Measurements from ENCODE around the gene PGA5. TPM values are rescaled to one million over a fixed set of nuclear protein-coding genes. Genes with fewer than 3 reads are reported as not detected.

Gene PGA5
- total and polyA plus RNA-seq, 10 of the 15 experiments (the other 5 are each of a cell fraction or from before 2014, with no cell fraction given) = not detected

DNA sequence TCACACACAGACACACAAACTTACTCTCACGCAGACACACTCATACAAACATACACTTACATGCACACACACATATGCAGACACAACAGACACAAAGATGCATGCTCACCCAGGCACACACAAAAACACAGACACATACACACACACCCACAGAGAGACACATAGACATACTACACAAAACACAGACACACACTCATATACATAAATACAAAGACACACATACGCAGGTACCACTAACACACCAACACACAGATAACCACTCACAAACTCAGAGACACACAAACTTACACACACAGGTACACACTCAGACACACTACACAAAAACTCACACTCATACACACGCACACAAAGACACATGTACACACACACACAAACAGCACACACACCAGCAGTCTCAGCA lies 31.8 kb downstream of the PGA5 start (continued):
- TF ChIP-seq, protein P1, sequence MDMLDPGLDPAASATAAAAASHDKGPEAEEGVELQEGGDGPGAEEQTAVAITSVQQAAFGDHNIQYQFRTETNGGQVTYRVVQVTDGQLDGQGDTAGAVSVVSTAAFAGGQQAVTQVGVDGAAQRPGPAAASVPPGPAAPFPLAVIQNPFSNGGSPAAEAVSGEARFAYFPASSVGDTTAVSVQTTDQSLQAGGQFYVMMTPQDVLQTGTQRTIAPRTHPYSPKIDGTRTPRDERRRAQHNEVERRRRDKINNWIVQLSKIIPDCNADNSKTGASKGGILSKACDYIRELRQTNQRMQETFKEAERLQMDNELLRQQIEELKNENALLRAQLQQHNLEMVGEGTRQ (IDR thresholded peaks at IDR 0.05; ENCODE audit: borderline replicate concordance, low read depth, low read length) = no peak
- TF ChIP-seq NFYB (IDR thresholded peaks at IDR 0.05; ENCODE audit: insufficient read depth, low read depth, low read length) (no peak), ZNF384 (IDR thresholded peaks at IDR 0.05; ENCODE audit: borderline replicate concordance, low read depth, low read length) (no peak)

DNA sequence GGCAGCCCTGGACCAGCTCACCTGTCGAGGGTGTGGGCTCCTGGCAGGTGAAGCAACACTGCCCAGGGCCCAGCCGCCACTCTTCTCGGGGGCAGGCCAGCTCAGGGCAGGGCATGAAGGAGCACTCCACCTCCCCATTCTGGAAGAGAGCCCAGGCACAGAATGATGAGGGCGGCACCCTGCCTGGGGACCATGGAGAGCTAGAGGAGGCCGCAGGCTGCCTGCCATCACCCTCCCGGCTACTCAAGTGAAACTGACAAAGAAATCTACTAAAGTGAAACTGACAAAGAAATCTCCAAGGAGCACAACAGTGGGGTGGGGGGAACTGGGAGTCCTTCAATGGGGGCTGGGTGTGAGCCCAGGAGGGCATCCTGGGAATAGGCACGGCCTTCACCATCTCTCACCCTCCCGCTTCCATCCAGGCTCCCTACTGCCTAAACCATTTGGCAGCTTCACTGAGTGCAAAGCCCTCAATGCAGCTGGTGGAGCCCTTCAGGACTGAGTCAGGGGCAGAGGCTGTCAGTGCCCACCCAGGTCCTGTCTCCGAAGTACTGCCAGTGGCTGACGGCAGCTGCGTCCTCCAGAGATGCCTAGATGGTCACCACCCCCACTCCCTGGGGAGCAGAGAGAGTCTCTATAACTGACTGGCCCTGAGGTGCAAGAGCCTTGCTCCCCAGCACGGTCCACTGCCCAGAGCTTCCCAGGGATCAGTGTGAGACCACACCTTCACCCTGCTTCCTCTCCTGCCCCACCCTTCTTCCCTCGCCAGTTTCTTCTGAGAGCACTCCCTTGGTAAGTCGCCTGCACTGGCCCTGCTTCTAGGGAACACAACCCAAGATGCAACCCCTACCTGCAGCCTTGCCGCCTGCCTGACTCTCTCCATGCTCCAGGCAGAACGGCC lies 32.5 kb downstream of the PGA5 start:
- TF ChIP-seq NR2C2 (IDR thresholded peaks at IDR 0.05; ENCODE audit: borderline replicate concordance, control insufficient read depth, insufficient read length, low read depth) (no peak), ZNF207 (IDR thresholded peaks at IDR 0.05; ENCODE audit: borderline replicate concordance) (no peak), ZSCAN29 (IDR thresholded peaks at IDR 0.05) (no peak)
- TF ChIP-seq, protein P2, sequence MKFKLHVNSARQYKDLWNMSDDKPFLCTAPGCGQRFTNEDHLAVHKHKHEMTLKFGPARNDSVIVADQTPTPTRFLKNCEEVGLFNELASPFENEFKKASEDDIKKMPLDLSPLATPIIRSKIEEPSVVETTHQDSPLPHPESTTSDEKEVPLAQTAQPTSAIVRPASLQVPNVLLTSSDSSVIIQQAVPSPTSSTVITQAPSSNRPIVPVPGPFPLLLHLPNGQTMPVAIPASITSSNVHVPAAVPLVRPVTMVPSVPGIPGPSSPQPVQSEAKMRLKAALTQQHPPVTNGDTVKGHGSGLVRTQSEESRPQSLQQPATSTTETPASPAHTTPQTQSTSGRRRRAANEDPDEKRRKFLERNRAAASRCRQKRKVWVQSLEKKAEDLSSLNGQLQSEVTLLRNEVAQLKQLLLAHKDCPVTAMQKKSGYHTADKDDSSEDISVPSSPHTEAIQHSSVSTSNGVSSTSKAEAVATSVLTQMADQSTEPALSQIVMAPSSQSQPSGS (IDR thresholded peaks at IDR 0.05; ENCODE audit: low read length) = no peak
- in situ Hi-C loops (cut with MboI) = no loop called here
- H4K20me1 ChIP-seq (ENCODE audit: control insufficient read depth, insufficient read depth) = no peaks in the 10 kb centered on the region

More for the DNA sequence above, 32.5 kb downstream of the PGA5 start:
- no peak overlapping the region for H2AFZ ChIP-seq (ENCODE audit: control insufficient read depth, low read depth, low read length)
- no peak overlapping the region for H3K9ac ChIP-seq (ENCODE audit: control insufficient read depth, insufficient read depth, low read length)
- intact Hi-C loops (cut with micrococcal nuclease; ENCODE audit: unreplicated experiment) = no loop called here
- ChIA-PET CTCF (interaction anchor here (0.6 kb wide), 1 partner anchor 120 kb away, joined by 3 read pairs; no protein-coding TSS in a partner anchor), RAD21 (ENCODE audit: unreplicated experiment) (no interaction called here), SMC1A (ENCODE audit: uncharacterized antibody, unreplicated experiment) (no interaction called here), POLR2A (no interaction called here)
- H3K79me2 ChIP-seq (ENCODE audit: control insufficient read depth, insufficient read depth, low read length) = no peaks in the 10 kb centered on the region
- no peak for FAIRE-seq
- no peak for DNase-seq (ENCODE audit: low read depth, low spot score)
- H3K4me2 ChIP-seq (ENCODE audit: control insufficient read depth, insufficient read depth) = no peak overlapping the region
- WGBS (ENCODE audit: insufficient coverage, insufficient replicate concordance, low lambda C conversion rate, missing lambda C conversion rate) = 40% methylated on average over 15 of the region's 16 CpGs
- H3K27ac ChIP-seq (ENCODE audit: control insufficient read depth, insufficient read depth) = no peak overlapping the region
- no peaks in the 10 kb centered on the region for H3K36me3 ChIP-seq (ENCODE audit: control insufficient read depth in 2 of 2, insufficient read depth in 2 of 2, low read length in 1 of 2)
- no peaks in the 10 kb centered on the region for H3K9me3 ChIP-seq (replicated peaks; ENCODE audit: control insufficient read depth, insufficient read depth, low read length)
- no peak for ATAC-seq
- no peaks in the 10 kb centered on the region for H3K4me1 ChIP-seq (ENCODE audit: control insufficient read depth, insufficient read depth, low read length)
- no peaks in the 10 kb centered on the region for H3K27me3 ChIP-seq (replicated peaks in 1 of 2; ENCODE audit: control insufficient read depth in 2 of 2, insufficient read depth in 2 of 2, low read length in 1 of 2)
- BruUV-seq (replicated peaks) = no TSS peak
- H3K4me3 ChIP-seq = no peak overlapping the region
